GM21390 (cell line): ENCODE measurements around the gene SLC35G1.

ENCODE experiments used
- ATAC-seq: cut with Tn5 transposase; IDR thresholded peaks from one replicate; pipeline ENCODE4 v1.9.1; 2021; ENCODE audit not compliant: unreplicated experiment

Gene SLC35G1

GRCh38 chr10:93875032-93875358 lies 18.8 kb upstream of the SLC35G1 start:
- ATAC-seq = no peak

GRCh38 chr10:93876381-93876780 lies 17.4 kb upstream of the SLC35G1 start:
- no peak for ATAC-seq

GRCh38 chr10:93879273-93879672 lies 14.5 kb upstream of the SLC35G1 start:
- ATAC-seq = no peak

GRCh38 chr10:93894516-93895378 lies 969 bp downstream of the SLC35G1 start:
- no peak for ATAC-seq

GRCh38 chr10:93897070-93897780 lies 3.4 kb downstream of the SLC35G1 start:
- no peak for ATAC-seq

- no peak for ATAC-seq
These were observed 5.3 kb downstream of the SLC35G1 start for GRCh38 chr10:93899109-93899508.

GRCh38 chr10:93903051-93903450 lies 9.3 kb downstream of the SLC35G1 start:
- ATAC-seq = no peak

- no peak for ATAC-seq
These were observed 11.1 kb downstream of the SLC35G1 start for GRCh38 chr10:93904901-93905300.

- ATAC-seq = no peak
These were observed 13.3 kb downstream of the SLC35G1 start for GRCh38 chr10:93907059-93907458.

- no peak for ATAC-seq
These were observed 18.1 kb downstream of the SLC35G1 start for GRCh38 chr10:93911866-93912265.

- ATAC-seq = no peak
These were observed 18.7 kb downstream of the SLC35G1 start for GRCh38 chr10:93912444-93912843.

GRCh38 chr10:93913706-93914105 lies 19.9 kb downstream of the SLC35G1 start:
- no peak for ATAC-seq

GRCh38 chr10:93915598-93915997 lies 21.8 kb downstream of the SLC35G1 start:
- ATAC-seq = no peak

GRCh38 chr10:93916257-93917063 lies 22.7 kb downstream of the SLC35G1 start:
- no peak for ATAC-seq

- ATAC-seq = no peak
These were observed 23.2 kb downstream of the SLC35G1 start for GRCh38 chr10:93917064-93917391.

- ATAC-seq = no peak
These were observed 24.0 kb downstream of the SLC35G1 start for GRCh38 chr10:93917821-93918220.

GRCh38 chr10:93921338-93921737 lies 27.6 kb downstream of the SLC35G1 start:
- ATAC-seq = no peak

GRCh38 chr10:93926613-93927012 lies 32.8 kb downstream of the SLC35G1 start:
- no peak for ATAC-seq

GRCh38 chr10:93938140-93938539 lies 44.4 kb downstream of the SLC35G1 start:
- ATAC-seq = no peak

GRCh38 chr10:93940881-93941280 lies 47.1 kb downstream of the SLC35G1 start:
- no peak for ATAC-seq

- ATAC-seq = no peak
These were observed 47.8 kb downstream of the SLC35G1 start for GRCh38 chr10:93941606-93942005.

GRCh38 chr10:93945819-93946218 lies 52.0 kb downstream of the SLC35G1 start:
- no peak for ATAC-seq
